Osteocyte (in vitro differentiated cells): ENCODE results near the gene NPW. TPM values are rescaled to one million over a fixed set of nuclear protein-coding genes. Genes with fewer than 3 reads are reported as not detected.

Experiments
- DNase-seq: peaks from one replicate; pipeline ENCODE4 v3.0.0; 2021; ENCODE audit warnings: mixed read lengths; ENCODE audit not compliant: unreplicated experiment; ENCODE audit errors: extremely low spot score
- H3K27ac Mint-ChIP-seq: one replicate; pipeline ENCODE4 v1.8.0; 2021; ENCODE audit warnings: mild to moderate bottlenecking, mixed read lengths; ENCODE audit not compliant: unreplicated experiment
- H3K27me3 Mint-ChIP-seq: one replicate; pipeline ENCODE4 v1.8.0; 2021; ENCODE audit warnings: mixed read lengths; ENCODE audit not compliant: unreplicated experiment
- H3K36me3 Mint-ChIP-seq: one replicate; pipeline ENCODE4 v1.8.0; 2021; ENCODE audit warnings: mixed read lengths; ENCODE audit not compliant: unreplicated experiment
- H3K4me1 Mint-ChIP-seq: one replicate; pipeline ENCODE4 v1.8.0; 2021; ENCODE audit warnings: mixed read lengths; ENCODE audit not compliant: unreplicated experiment
- H3K4me3 Mint-ChIP-seq: one replicate; pipeline ENCODE4 v1.8.0; 2021; ENCODE audit warnings: mild to moderate bottlenecking, moderate library complexity, mixed read lengths; ENCODE audit not compliant: unreplicated experiment
- H3K9me3 Mint-ChIP-seq: one replicate; pipeline ENCODE4 v1.8.0; 2021; ENCODE audit warnings: mixed read lengths; ENCODE audit not compliant: unreplicated experiment
- total RNA-seq: library from RNA; stranded (reverse); gene quantifications from 2 replicates; pipeline ENCODE4 v1.2.1, GENCODE V29; 2021
- TF ChIP-seq, protein P1 (sequence below): fragments of 200-600 bp; sonication (generic); IDR thresholded peaks from 2 replicates; pipeline ENCODE4 v1.5.0; 2021; ENCODE audit warnings: antibody characterized with exemption, mild to moderate bottlenecking, moderate library complexity

Gene NPW
- total RNA-seq, 1 donor from 2014 or later: 4.1 TPM

DNA sequence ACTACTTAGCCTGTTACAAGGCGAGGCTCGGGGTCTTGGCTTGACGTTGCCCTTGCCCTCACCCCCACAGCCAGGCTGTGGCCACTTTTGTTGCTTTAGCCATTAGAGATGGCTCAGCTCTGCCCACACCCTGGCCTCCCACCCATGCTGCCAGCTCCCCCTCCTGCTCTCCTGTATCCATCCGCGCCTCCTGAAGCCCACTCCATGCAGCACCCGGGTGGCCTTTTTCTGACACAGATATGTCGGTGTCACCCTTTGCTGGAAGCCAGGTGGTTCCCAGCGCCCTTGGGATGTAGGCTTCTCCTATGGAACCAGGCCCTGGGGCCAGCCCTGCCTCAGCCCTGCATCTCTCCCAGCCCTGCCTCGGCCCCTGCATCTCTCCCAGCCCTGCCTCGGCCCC is 37.9 kb downstream of the NPW start:
- Mint-ChIP-seq H3K36me3 (peaks cover 24% of the 10 kb centered on the region), H3K27ac (no peak overlapping the region), H3K4me1 (no peaks in the 10 kb centered on the region), H3K9me3 (no peaks in the 10 kb centered on the region), H3K27me3 (no peaks in the 10 kb centered on the region), H3K4me3 (no peak overlapping the region)
- DNase-seq: no peak
- TF ChIP-seq, protein P1, sequence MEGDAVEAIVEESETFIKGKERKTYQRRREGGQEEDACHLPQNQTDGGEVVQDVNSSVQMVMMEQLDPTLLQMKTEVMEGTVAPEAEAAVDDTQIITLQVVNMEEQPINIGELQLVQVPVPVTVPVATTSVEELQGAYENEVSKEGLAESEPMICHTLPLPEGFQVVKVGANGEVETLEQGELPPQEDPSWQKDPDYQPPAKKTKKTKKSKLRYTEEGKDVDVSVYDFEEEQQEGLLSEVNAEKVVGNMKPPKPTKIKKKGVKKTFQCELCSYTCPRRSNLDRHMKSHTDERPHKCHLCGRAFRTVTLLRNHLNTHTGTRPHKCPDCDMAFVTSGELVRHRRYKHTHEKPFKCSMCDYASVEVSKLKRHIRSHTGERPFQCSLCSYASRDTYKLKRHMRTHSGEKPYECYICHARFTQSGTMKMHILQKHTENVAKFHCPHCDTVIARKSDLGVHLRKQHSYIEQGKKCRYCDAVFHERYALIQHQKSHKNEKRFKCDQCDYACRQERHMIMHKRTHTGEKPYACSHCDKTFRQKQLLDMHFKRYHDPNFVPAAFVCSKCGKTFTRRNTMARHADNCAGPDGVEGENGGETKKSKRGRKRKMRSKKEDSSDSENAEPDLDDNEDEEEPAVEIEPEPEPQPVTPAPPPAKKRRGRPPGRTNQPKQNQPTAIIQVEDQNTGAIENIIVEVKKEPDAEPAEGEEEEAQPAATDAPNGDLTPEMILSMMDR: no peak

DNA sequence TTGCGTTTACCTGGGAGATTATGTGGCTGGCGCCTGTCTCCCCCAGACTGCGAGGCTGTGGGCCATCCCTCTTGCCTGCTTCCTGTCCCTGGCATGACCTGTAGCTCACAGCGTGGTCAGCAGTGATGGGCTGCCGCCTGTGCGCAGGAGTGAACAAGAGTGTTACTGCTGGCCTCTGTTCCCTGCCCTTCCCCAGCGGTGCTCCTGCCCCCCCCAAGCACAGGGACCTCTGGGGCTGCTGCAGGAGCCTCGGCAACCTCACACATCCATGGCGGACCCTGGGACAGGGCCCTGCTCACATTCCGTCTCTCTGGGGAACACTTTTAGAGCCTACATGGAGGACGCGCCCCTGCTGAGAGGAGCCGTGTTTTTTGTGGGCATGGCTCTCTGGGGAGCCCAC is 38.8 kb downstream of the NPW start:
- Mint-ChIP-seq H3K9me3 (no peaks in the 10 kb centered on the region), H3K4me1 (no peaks in the 10 kb centered on the region), H3K4me3 (no peak overlapping the region), H3K36me3 (peaks cover 22% of the 10 kb centered on the region), H3K27ac (no peak overlapping the region), H3K27me3 (no peaks in the 10 kb centered on the region)
- TF ChIP-seq, protein P1: no peak
- no peak for DNase-seq

DNA sequence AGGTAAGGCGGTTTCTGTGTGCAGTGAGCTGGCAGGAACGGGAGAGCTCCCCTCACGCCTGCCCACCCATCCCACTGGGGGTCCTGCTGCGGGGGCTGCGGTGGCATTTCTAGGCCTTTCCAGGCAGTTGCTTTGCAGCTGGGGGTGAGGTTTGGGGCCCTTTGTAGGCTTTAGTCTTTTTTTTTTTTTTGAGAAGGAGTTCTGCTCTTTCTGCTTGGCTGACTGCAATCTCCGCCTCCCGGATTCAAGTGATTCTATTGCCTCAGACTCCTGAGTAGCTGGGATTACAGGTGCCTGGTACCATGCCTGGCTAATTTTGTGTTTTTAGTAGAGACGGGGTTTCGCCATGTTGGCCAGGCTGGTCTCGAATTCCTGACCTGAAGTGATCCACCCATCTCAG is 39.3 kb downstream of the NPW start:
- H3K27me3 Mint-ChIP-seq: no peaks in the 10 kb centered on the region
- H3K27ac Mint-ChIP-seq: no peak overlapping the region
- DNase-seq: no peak
- TF ChIP-seq, protein P1: no peak
- H3K36me3 Mint-ChIP-seq: peaks cover 18% of the 10 kb centered on the region
- no peak overlapping the region for H3K4me3 Mint-ChIP-seq
- H3K4me1 Mint-ChIP-seq: no peaks in the 10 kb centered on the region
- H3K9me3 Mint-ChIP-seq: no peaks in the 10 kb centered on the region

DNA sequence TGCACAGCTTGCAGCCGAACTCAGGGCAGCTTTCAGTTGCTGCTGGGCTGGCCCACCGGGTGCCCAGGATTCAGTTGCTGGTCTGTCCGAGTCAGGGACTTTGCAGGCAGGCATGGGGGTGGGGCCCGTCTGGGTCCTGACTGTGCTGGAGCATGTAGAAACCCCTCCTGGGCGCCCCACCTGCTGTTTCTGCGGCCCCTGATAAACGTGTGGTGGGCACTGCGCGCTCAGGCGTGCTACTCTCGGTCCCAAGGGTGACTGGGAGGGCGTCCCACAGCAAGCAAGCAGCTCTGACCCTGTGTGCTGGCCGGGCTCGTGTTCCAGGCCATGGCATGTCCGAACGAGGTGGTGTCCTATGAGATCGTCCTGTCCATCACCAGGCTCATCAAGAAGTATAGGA is 40.8 kb downstream of the NPW start:
- Mint-ChIP-seq H3K4me1 (no peaks in the 10 kb centered on the region), H3K36me3 (peaks cover 21% of the 10 kb centered on the region), H3K27ac (no peak overlapping the region), H3K9me3 (no peaks in the 10 kb centered on the region), H3K4me3 (no peak overlapping the region), H3K27me3 (no peaks in the 10 kb centered on the region)
- TF ChIP-seq, protein P1: no peak
- no peak for DNase-seq

DNA sequence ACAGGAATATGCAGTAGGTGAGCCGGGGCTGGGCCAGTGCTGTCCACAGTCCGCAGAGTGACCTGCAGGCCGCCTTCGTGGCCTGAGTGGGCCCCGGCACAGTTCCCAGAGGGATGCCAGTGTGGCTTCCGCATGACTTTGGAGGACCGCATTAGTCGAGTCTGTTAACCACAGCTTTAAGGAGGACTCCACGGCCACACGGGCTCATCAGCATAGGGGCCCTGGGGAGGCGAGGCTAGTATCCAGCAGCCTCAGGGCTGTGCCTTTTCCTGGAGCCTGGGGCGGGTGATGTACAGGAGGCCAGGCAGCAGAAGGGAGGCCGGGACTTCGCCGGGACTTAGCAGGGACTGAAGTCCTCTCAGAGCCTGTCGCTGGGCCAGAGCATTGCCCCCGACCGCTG is 41.4 kb downstream of the NPW start:
- no peak for DNase-seq
- H3K27me3 Mint-ChIP-seq: no peaks in the 10 kb centered on the region
- H3K36me3 Mint-ChIP-seq: peaks cover 21% of the 10 kb centered on the region
- H3K4me3 Mint-ChIP-seq: no peak overlapping the region
- TF ChIP-seq, protein P1: no peak
- H3K27ac Mint-ChIP-seq: no peak overlapping the region
- H3K9me3 Mint-ChIP-seq: no peaks in the 10 kb centered on the region
- H3K4me1 Mint-ChIP-seq: no peaks in the 10 kb centered on the region
